CD14-positive monocyte (primary cell): ENCODE data around the gene PIK3CD. TPM values are rescaled to one million over a fixed set of nuclear protein-coding genes. Genes with fewer than 3 reads are reported as not detected.

ENCODE experiments used
- DNase-seq, 3 donors: peaks; one replicate each; pipeline ENCODE4 v3.0.0-alpha.2; 2011 to 2022
- H2AFZ ChIP-seq: 2 replicates; pipeline ENCODE4 v1.6.0; 2012; ENCODE audit warnings: mild to moderate bottlenecking, low read depth, low read length, inconsistent platforms; ENCODE audit not compliant: insufficient read depth, poor library complexity, severe bottlenecking
- H3K27ac ChIP-seq, 2 donors: 1 replicate in 1 of 2; 2 replicates in 1 of 2; pipeline ENCODE4 v1.5.1; 2012 to 2013; ENCODE audit warnings: low read length in 2 of 2, control low read depth in 1 of 2, inconsistent platforms in 1 of 2, low read depth in 1 of 2, mild to moderate bottlenecking in 1 of 2
- H3K27me3 ChIP-seq, 2 donors: one replicate each; pipeline versions ENCODE4 v1.6.0 to v1.6.1; 2011 to 2013; ENCODE audit warnings: low read length in 2 of 2; ENCODE audit not compliant: control insufficient read depth in 2 of 2, insufficient read depth in 2 of 2
- H3K36me3 ChIP-seq, 2 donors: replicated peaks in 1 of 2; 1 replicate in 1 of 2; 2 replicates in 1 of 2; pipeline versions ENCODE4 v1.5.1 to v1.6.1; 2012 to 2013; ENCODE audit warnings: low read length in 2 of 2, control low read depth in 1 of 2, inconsistent platforms in 1 of 2, mild to moderate bottlenecking in 1 of 2; ENCODE audit not compliant: insufficient read depth in 2 of 2, control insufficient read depth in 1 of 2
- H3K4me1 ChIP-seq, 2 donors: 1 replicate in 1 of 2; 2 replicates in 1 of 2; pipeline versions ENCODE4 v1.5.1 to v1.6.1; 2012 to 2013; ENCODE audit warnings: low read length in 2 of 2, control low read depth in 1 of 2, inconsistent platforms in 1 of 2, mild to moderate bottlenecking in 1 of 2, moderate library complexity in 1 of 2; ENCODE audit not compliant: insufficient read depth in 2 of 2, control insufficient read depth in 1 of 2
- H3K4me2 ChIP-seq: replicated peaks from 2 replicates; pipeline ENCODE3; 2012; ENCODE audit warnings: low read length, moderate library complexity, mild to moderate bottlenecking; ENCODE audit not compliant: poor library complexity, severe bottlenecking; ENCODE audit errors: extremely low read depth
- H3K4me3 ChIP-seq, 3 experiments: fragments of 200-600 bp in 1 of 3; sonication (generic) in 1 of 3; replicated peaks in 1 of 3; 1 replicate in 2 of 3; 2 replicates in 1 of 3; pipeline ENCODE4 v1.5.1; 2011 to 2013; ENCODE audit warnings: low read length in 3 of 3, mild to moderate bottlenecking in 3 of 3, control low read depth in 2 of 3, low read depth in 2 of 3, inconsistent platforms in 1 of 3, moderate library complexity in 1 of 3
- H3K79me2 ChIP-seq: 2 replicates; pipeline ENCODE4 v1.6.0; 2012; ENCODE audit warnings: mild to moderate bottlenecking, control low read depth, inconsistent platforms, low read length, moderate library complexity; ENCODE audit not compliant: insufficient read depth
- H3K9ac ChIP-seq: 2 replicates; pipeline ENCODE4 v1.6.0; 2017; ENCODE audit warnings: low read length, mild to moderate bottlenecking; ENCODE audit not compliant: insufficient read depth, poor library complexity, severe bottlenecking
- H3K9me3 ChIP-seq, 2 donors: replicated peaks in 1 of 2; 1 replicate in 1 of 2; 2 replicates in 1 of 2; pipeline versions ENCODE4 v1.5.1 to v1.6.1; 2012 to 2013; ENCODE audit warnings: low read length in 2 of 2, control low read depth in 1 of 2; ENCODE audit not compliant: control insufficient read depth in 1 of 2, insufficient read depth in 1 of 2
- H4K20me1 ChIP-seq: 2 replicates; pipeline ENCODE4 v1.6.0; 2012; ENCODE audit warnings: mild to moderate bottlenecking, low read length, control low read depth, moderate library complexity; ENCODE audit not compliant: insufficient read depth
- H3K27ac Mint-ChIP-seq, 7 donors: one replicate each; pipeline ENCODE4 v1.8.0; 2020; ENCODE audit warnings: mild to moderate bottlenecking in 7 of 7, mixed read lengths in 7 of 7, moderate library complexity in 6 of 7, inconsistent platforms in 2 of 7
- H3K27me3 Mint-ChIP-seq, 3 donors: one replicate each; pipeline ENCODE4 v1.8.0; 2021 to 2022; ENCODE audit warnings: low read depth in 3 of 3, mild to moderate bottlenecking in 3 of 3, mixed read lengths in 3 of 3, moderate library complexity in 3 of 3, inconsistent platforms in 1 of 3
- H3K36me3 Mint-ChIP-seq, 2 donors: one replicate each; pipeline ENCODE4 v1.8.0; 2020; ENCODE audit warnings: mixed read lengths in 2 of 2, inconsistent platforms in 1 of 2, mild to moderate bottlenecking in 1 of 2
- H3K4me1 Mint-ChIP-seq: one replicate; pipeline ENCODE4 v1.8.0; 2020; ENCODE audit warnings: mild to moderate bottlenecking, mixed read lengths
- H3K4me3 Mint-ChIP-seq, 2 donors: one replicate each; pipeline ENCODE4 v1.8.0; 2020; ENCODE audit warnings: mild to moderate bottlenecking in 2 of 2, mixed read lengths in 2 of 2, moderate library complexity in 1 of 2
- H3K9me3 Mint-ChIP-seq, 7 donors: one replicate each; pipeline ENCODE4 v1.8.0; 2020 to 2022; ENCODE audit warnings: mixed read lengths in 7 of 7, mild to moderate bottlenecking in 6 of 7, moderate library complexity in 6 of 7, inconsistent platforms in 2 of 7
- WGBS: methylation state at CpG from one replicate; pipeline ENCODE4 v1.1.5; 2013; ENCODE audit warnings: missing lambda C conversion rate; ENCODE audit not compliant: insufficient coverage; 5-methylcytosine and 5-hydroxymethylcytosine counted together
- intact Hi-C, 2 donors: fragments of 100-400 bp; cut with micrococcal nuclease; formaldehyde crosslinking; loops; one replicate each; pipeline versions ENCODE4 v1.15.0 to v1.15.1; 2023
- polyA plus RNA-seq, 3 donors: library from polyadenylated mRNA; depleted of rRNA in 1 of 3; unstranded in 2 of 3; stranded (reverse) in 1 of 3; fragments of 300-500 nt in 2 of 3; fragments of >200 nt in 1 of 3; fragmentation: Illumina TruSeq in 2 of 3; gene quantifications; 1 replicate in 2 of 3; 2 replicates in 1 of 3; pipeline ENCODE4 v1.2.3, GENCODE V29; 2012 to 2021
- TF ChIP-seq, protein P1 (sequence below): fragments of 200-600 bp; IDR thresholded peaks from one replicate; pipeline ENCODE4 v1.8.0; 2022; ENCODE audit warnings: antibody characterized with exemption, mild to moderate bottlenecking

PIK3CD gene
- polyA plus RNA-seq, 3 donors: 33.2 to 120 (median 52.2) TPM

GRCh38 chr1:9731561-9731960 is 80.0 kb downstream of the PIK3CD start:
- Histone ChIP-seq H3K27me3 (no peaks in the 10 kb centered on the region), H3K79me2 (peaks cover 23% of the 10 kb centered on the region), H3K36me3 (peaks cover 77 to 88% of the 10 kb centered on the region in 2 donors), H3K9me3 (no peaks in the 10 kb centered on the region), H3K9ac (no peak overlapping the region), H3K4me3 (no peak overlapping the region), H3K4me1 (peaks cover 14 to 15% of the 10 kb centered on the region in 2 donors), H3K4me2 (no peak overlapping the region), H3K27ac (peak overlapping the region; percentile 79 to 80), H2AFZ (no peak overlapping the region), H4K20me1 (peaks cover 76% of the 10 kb centered on the region)
- Mint-ChIP-seq H3K4me1 (peaks cover 19% of the 10 kb centered on the region), H3K4me3 (no peak overlapping the region), H3K9me3 (peaks cover 0 to 2% (median 0%) of the 10 kb centered on the region in 7 donors), H3K27me3 (peaks cover 0 to 3% (median 1%) of the 10 kb centered on the region in 3 donors), H3K36me3 (peaks cover 74 to 96% of the 10 kb centered on the region in 2 donors), H3K27ac (peak overlapping the region; percentile 88 to 96 (median 92))
- WGBS: 96% methylated on average over 14 of the region's 18 CpGs
- DNase-seq: no peak
- TF ChIP-seq, protein P1, sequence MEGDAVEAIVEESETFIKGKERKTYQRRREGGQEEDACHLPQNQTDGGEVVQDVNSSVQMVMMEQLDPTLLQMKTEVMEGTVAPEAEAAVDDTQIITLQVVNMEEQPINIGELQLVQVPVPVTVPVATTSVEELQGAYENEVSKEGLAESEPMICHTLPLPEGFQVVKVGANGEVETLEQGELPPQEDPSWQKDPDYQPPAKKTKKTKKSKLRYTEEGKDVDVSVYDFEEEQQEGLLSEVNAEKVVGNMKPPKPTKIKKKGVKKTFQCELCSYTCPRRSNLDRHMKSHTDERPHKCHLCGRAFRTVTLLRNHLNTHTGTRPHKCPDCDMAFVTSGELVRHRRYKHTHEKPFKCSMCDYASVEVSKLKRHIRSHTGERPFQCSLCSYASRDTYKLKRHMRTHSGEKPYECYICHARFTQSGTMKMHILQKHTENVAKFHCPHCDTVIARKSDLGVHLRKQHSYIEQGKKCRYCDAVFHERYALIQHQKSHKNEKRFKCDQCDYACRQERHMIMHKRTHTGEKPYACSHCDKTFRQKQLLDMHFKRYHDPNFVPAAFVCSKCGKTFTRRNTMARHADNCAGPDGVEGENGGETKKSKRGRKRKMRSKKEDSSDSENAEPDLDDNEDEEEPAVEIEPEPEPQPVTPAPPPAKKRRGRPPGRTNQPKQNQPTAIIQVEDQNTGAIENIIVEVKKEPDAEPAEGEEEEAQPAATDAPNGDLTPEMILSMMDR: no peak
- intact Hi-C loops: no loop called here

GRCh38 chr1:9732123-9732971 is 80.8 kb downstream of the PIK3CD start:
- no peak overlapping the region for H3K4me3 Mint-ChIP-seq

More at GRCh38 chr1:9732123-9732971, 80.8 kb downstream of the PIK3CD start:
- Mint-ChIP-seq H3K9me3 (peaks cover 0 to 2% (median 0%) of the 10 kb centered on the region in 7 donors), H3K27me3 (peaks cover 0 to 3% (median 1%) of the 10 kb centered on the region in 3 donors), H3K36me3 (peaks cover 70 to 93% of the 10 kb centered on the region in 2 donors), H3K27ac (peak overlapping the region; percentile 1 to 93 (median 46)), H3K4me1 (peaks cover 24% of the 10 kb centered on the region)
- Histone ChIP-seq H3K4me3 (no peak overlapping the region), H3K9me3 (no peaks in the 10 kb centered on the region), H3K9ac (no peak overlapping the region), H4K20me1 (peaks cover 69% of the 10 kb centered on the region), H3K79me2 (peaks cover 18% of the 10 kb centered on the region), H3K36me3 (peaks cover 70 to 85% of the 10 kb centered on the region in 2 donors), H3K4me1 (peaks cover 14 to 15% of the 10 kb centered on the region in 2 donors), H3K4me2 (no peak overlapping the region), H3K27ac (peak overlapping the region in 1 of 2 donors; percentile 80), H2AFZ (no peak overlapping the region), H3K27me3 (no peaks in the 10 kb centered on the region)
- intact Hi-C loops: no loop called here
- WGBS: 91% methylated on average over 14 of the region's 18 CpGs
- no peak for DNase-seq
- TF ChIP-seq, protein P1: no peak
